GM19351 (cell line): ENCODE results near the gene BRMS1.
"Not testable (repeated sequence)": the region's sequence is repeated elsewhere in the genome, so short reads cannot be mapped to it uniquely, and the experiment has no call there.

Experiments used
- ATAC-seq: cut with Tn5 transposase; IDR thresholded peaks from one replicate; pipeline ENCODE4 v1.9.1; 2021; ENCODE audit warnings: mild to moderate bottlenecking, moderate library complexity; ENCODE audit not compliant: unreplicated experiment

Gene BRMS1, protein sequence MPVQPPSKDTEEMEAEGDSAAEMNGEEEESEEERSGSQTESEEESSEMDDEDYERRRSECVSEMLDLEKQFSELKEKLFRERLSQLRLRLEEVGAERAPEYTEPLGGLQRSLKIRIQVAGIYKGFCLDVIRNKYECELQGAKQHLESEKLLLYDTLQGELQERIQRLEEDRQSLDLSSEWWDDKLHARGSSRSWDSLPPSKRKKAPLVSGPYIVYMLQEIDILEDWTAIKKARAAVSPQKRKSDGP

DNA sequence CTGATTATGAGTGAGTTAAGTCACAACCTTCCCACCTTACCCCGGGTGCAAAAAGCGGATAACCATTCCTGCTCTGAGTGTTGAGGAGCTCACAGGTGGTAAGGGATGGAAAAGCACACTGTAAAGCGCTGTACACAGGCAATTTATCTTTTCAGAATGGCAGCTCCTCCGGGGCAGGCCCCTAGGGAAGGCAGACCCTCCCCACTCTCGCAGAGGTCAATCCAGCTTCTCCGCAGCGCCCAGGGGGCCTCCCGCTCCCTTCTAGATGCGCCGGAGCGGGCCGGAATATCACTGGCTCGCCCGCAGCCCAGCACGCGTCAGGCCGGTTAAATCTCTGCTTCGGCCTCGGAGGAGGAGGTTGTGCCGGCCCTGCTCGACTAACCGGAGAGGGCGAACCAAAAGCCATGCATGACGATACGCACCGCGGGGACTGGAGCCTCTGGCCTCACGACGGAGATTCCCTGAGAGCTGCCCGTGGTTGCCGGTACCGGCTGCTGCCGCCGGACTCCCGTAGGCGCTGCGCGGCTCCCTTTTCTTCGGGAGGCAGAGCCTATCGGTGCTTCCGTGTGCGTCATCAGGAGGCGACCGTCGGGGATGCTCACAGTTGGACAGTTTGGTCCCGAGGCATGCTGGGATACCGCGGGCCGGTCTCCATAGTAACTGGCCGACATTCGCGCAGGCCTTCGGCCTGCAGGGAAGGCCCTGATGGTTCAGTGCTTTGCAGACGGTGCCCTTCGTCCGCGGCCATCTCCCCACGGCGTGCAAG, at the start of gene BRMS1:
Gene BRMS1 (minus strand): TSS at position 555 of the 766 bp plus-strand sequence. CDS start 2,870 bp downstream, outside the sequence.
- peak; percentile 77 for ATAC-seq

DNA sequence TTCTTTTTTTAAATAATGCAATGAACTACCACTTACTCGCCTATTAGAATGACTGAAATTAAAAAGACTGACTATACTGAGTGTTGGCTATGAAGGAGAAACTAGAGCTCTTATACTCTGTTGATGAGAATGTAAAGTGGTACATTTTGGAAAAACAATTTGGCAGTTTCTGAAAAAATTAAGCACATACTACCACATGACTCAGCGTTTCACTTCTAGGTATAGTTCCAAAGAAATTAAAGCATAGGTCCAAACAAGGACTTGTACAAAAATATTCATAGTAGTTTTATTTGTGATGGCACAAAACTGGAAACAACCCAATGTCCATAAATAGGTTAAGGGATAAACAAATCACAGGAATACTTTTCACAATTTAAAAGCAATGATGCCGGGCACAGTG, 49.0 kb upstream of the BRMS1 start:
- ATAC-seq, result no peak

DNA sequence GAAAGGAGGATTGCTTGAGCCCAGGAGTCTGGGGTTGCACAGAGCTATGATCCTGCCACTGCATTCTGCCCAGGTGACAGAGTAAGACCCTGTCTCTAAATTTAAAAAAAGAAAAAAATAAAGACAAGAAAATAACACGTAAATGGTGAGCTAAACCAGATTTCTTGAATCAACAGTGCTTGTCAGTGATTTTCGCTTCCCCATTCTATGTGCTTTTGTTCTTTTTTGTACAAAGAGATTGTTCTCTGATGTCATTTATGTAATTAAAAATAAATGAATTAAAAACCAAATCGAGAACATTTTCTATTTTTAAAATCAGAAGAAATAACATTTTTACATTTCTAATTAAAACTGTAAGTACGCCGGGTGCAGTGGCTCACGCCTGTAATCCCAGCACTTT, 46.4 kb upstream of the BRMS1 start:
- ATAC-seq, result no peak

DNA sequence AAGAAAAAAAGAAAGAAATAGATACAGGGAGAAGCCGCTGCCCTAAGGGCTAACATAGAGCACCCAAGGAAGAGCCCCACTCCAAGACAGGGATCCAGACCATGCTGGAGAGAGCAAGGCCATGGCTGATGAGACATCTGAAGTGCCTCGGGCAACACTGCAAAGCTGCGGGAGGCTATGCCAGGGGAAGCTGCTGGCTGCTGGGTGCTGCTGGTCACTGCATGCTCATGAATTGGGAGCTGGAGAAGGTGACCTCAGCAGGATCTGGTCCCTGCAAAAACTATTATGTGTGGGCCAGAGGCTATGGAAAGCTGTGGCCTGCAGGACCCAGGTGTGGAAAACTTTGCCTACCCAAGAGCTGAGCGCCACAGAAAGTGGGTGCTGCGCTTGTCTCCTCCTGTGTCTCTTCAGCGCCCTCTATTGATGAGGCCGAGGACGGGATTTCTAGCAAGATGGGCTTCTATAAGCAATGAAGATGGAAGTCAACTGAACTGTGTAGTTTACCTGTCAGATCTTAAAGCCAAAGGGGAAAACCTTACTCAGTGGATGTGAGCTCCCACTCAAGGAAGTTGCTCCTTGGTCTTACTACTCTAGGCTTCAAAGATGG, 44.0 kb upstream of the BRMS1 start:
- ATAC-seq, result no peak

DNA sequence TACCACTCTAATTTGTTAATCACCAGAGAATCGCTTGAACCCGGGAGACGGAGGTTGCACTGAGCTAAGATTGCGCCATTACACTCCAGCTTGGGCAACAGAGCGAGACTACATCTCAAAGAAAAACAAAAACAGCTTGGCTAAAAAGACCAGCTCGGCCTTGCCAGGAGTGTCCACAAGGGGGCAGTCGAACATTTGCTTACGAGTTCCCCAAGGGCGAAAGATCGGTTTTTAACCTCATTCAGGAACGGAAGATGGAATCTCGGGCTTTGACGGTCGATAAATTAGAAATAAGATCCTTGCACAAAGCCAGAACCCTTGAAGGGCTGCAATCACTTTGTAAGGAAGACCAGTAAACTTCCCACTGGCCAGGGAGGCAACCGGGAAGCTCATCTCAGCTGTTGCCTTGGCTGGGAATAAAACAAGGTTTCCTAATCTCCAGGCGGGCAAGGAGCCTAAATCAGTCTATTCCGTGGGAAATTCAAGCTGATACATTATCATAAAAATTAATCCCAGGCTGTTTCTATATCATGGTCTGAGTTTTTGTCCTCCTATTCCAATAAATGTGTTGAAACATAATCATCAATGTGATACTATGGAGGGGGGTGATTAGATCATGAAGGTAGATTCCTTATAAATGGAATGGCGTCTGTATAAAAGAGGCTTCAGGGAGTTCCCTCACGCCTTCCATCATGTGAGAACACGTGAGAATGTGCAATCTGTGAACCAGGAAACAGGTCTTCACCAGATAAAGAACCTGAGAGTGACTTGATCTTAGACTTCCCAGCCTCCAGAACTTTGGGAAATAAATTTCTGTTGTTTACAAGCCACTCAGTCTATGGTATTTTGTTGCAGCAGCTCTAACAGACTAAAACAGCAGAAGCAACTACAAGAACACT, 41.5 kb upstream of the BRMS1 start:
- ATAC-seq, result no peak

DNA sequence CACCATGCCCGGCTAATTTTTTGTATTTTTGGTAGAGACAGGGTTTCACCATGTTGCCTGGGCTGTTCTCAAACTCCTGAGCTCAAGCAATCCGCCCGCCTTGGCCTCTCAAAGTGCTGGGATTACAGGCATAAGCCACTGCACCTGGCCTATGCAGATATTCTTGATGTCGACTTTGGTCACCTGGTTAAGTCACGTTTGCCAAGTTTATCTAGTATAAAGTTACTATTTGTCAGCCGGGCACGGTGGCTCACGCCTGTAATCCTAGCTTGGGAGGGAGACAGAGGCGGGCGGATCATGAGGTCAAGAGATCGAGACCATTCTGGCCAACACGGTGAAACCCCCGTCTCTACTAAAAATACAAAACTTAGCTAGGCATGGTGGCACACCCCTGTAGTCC, 39.4 kb upstream of the BRMS1 start:
- not testable (repeated sequence) for ATAC-seq

DNA sequence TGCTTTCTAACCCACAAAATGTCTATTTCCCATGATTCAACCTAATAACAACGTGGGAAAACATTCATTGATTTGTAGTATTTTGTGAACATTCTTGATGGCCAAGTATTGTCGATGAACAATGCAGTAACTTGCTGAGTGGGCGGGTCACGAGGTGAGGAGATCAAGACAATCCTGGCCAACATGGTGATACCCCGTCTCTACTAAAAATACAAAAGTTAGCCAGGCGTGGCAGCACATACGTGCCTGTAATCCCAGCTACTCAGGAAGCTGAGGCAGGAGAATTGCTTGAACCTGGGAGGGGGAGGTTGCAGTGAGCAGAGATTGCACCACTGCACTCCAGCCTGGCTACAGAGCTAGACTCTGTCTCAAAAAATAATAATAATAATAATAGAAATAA, 35.4 kb upstream of the BRMS1 start:
- not testable (repeated sequence) for ATAC-seq

DNA sequence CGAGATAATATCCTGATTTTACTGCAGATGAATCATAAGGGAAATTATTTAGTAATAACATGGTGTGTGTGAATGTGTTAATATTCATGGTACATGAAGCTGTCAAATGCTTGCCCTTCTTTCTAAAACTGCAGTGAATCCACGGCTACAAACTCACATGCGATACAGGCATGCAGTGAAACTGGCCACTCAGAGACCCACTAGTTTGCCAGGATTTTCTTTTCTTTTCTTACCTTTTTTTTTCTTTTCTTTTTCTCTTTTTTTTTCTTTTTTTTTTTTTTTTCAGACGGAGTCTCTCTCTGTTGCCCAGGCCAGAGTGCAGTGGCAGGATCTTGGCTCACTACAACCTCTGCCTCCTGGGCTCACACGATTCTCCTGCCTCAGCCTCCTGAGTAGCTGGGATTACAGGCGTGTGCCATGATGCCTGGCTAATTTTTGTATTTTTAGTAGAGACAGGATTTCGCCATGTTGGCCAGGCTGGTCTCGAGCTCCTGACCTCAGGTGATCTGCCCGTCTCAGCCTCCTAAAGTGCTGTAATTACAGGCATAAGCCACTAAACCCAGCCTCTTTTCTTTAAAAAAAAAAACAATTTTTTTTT, 28.9 kb upstream of the BRMS1 start:
- not testable (repeated sequence) for ATAC-seq

DNA sequence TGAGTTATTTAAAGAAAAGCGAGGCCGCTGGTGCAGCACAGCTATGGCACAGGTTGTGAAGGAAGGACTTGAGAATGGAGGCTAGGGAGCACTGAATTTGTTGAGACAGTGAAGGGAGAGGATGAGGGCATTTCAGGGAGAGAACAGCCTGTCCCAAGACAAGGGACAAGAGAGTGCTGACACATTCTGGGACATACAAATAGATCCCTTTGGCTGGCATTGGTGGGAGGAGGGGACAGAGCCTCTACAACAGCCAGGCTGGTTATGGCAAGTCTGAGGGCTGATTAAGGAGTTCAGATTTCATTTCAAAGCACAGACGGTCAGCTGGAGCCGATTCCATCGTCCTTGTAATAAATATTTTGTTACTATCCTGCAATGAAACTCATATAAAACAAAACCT, 28.4 kb upstream of the BRMS1 start:
- ATAC-seq, result no peak

DNA sequence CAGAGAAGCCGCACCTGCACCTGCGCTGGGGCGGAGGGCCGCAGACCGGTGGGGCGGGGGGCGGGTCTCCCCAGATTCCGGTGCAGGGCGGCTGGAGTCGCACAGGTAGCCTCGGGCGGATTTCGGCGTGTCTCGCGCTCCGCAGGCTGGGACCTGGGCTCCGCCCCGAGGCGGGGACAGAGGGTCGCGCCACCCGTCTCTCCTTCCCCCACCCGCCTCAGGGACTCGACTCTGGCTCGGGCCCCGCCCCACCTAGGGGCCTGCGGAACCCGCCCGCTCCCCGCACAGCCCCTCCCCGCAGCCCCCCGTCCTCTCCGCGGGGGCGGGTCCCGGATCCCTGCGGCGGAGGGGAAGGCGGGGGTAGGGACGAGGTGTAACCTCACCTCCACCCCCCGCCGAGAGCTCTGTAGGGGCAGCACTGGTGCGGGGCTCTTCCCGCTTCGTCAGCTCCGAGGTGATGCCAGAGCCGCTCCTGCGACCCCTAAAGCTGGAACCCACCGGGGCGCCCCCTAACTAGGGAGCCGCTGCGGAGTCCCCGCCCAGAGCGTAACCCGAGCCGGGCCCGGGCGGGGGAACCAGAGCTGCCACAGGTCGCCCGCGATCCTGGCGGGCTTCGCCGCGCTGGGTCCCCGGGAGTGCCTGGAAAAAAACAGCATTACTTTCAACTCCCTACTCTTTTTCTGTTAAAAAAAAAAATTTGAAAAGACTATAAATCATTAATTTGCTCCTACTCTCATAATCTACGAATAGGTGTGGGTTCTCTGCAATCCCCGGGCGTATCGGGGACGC, 26.9 kb upstream of the BRMS1 start, which contains the start of gene SLC29A2:
Gene SLC29A2 (minus strand): TSS at position 134 of the 789 bp plus-strand sequence. CDS start 169 bp downstream, outside the sequence.
- peak; percentile 77 for ATAC-seq

DNA sequence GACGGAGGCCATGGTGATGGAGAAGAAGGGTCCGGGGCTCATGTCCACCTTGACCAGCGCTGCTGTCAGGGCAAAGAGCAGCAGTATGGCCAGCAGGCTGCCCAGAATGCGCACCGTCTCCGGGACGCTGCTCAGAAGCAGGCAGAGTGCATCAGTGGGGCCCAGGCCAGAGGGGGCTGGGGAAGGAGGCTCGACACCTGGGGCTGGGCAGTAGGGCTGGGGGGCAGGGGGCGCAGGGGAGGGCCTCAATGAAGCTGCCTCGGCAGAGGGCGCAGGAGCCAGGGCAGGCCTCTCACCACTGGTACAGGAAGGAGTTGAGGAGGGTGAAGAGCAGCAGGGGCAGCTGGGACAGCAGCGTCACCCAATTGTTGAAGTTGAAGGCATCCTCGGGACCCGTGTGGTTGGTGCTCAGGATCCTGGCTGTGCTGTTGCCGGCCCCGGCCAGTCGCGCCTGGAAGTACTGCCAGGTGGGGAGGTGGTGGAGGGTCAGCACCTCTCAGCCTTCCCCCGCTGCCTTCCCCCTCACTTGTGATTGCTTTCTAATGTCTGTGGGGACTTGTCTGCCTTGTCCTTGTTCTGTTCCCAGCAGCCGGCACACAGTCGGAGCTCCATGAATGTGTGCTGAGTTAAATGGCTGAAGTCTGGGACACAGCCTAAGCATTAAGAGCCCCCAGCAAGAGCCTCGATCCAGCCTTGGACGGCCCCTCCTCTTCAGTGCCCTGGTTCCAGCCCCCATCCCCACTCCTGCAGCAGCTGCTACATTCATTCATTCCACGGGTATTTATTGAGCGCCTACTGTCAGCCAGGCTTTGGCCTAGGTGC, 24.4 kb upstream of the BRMS1 start:
- no peak for ATAC-seq

DNA sequence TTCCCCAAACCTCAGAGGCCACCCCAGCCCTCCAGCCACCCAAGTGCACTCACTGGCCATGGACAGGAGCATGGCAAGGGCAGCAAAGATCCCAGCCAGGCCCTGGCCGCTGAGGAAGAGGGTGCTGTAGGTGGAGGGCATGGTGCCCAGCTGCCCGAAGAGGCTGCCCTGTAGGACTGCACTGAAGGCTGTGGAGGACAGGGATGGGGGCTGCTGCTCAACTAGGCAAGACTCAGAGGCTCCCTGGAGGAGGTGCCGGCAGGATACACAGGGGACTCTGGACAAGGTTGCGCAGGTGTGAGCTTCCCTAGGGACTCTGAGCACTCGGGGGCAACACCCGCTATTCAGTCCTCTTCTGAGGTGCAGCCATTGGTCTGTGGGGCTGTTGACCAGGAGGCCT, 23.6 kb upstream of the BRMS1 start:
- ATAC-seq, result no peak

DNA sequence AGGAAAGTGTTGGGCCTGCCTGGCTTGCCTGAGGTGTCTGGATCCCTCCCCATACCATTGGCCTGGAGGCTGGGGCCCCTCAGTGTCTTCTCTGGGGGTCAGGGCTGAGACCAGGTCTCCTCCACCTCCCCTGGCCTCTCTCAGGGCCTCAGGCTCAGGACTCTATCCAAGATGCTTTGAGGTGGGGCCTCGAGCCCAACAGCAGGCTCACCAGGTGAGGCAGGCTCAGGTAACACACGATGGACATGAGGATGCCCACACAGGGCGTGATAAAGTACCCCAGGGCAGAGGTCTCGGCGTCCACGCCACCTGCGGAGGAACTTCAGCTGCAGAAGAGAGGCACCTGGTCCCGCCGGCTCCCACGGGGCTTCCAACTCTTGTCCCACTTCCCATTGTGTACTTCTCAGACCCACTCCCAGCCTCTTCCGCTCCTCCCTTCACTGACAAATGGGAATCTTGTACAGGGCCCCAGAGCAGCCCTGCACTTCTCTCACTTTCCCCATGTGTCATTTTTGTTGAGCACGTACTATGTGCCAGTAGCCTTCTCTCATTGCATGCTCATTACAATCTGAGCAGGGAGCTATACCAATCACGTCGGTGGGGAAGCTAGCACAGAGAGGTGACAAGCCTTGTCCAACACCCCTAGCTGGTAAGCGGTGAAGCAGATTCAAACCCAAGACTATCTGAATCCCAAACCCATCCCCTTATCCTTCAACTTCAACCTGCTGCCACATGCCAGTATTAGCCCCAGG, 22.8 kb upstream of the BRMS1 start:
- ATAC-seq, result no peak

DNA sequence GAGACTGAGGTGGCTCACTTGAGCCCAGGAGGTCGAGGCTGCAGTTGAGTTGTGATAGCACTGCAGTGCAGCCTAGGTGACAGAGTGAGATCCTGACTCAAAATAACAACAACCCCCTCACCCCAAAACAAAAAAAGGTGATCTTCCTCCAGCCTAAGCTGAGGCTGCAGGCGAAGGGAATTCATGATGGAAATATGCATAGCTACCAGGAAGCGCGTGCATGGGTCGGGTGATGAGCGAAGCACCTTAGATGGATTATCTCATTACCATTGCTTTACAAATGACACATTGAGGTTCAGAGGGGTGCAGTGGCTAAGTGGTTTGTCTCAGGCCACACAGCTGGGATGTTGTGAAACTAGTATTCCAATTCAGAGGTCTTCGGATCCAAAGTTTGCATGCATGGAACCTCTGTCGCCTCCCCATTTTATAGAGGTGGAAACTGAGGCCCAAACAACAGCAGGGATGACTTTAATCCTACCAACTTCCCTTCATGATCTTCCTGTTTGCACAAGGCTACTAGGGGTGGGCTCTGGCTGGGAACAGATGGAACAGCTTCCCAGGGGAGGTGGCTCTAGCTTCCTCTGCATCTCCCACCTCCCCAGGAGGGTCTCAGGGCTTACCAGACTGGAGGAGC, 22.1 kb upstream of the BRMS1 start:
- ATAC-seq, result no peak

DNA sequence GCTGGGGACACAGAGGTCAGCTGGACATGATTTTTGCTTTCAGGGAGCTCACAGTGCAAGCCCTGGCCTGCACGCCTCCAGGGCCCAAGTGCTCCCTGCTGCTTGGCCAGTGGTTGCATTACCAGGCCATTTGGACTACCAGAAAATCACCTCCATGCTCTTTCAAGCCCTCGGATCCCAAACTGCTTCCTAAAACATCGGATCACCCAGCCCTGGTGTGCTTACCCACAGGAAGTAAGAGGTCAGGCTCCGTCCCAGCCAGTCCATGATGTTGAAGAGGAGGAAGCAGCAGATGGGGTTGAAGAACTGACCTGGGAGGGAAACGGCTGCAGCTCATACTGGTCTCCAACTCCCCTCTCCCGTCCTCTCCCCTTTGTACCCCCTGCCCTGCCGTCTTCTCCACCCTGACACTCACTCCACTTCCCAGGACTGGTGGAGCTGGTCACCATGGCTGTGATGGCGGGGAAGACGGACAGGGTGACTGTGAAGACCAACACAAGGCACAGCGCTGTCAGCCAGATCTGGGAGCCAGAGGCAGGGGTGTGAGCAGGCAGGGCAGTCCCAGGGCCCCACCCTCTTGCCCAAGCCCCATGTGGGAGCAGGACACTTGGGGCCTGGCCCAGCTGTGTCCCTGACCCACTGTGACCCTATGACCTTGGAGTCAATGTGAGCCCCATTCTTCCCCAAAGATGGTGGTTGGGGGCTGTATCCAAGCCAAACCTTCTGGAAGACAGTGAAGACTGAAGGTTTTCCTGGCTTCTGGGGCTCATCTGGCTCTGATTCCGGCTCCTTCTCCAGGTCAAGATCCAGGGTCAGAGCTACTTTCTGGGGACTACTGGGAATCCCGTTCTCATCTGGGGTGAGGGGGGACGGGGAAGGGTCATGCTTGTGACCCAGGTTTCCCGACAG, 21.1 kb upstream of the BRMS1 start:
- no peak for ATAC-seq

DNA sequence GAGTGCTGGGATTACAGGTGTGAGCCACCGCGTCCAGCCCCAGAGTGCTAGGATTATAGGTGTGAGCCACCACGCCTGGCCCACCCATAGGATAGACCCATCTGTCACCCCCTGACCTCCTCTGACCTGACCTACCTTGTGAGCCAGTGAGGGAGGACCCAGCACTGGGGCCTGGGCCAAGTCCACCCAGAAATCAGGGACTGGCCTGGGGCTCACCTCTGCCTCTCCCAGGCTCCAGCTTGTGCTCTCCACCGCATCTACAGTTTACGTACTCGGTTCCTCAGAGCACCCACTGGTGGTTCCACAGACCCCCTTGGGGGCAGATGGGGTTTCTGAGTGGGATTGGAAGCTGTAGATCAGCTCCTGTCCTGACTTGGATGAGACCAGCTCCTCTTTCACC, 20.3 kb upstream of the BRMS1 start:
- ATAC-seq, result no peak
